DMS 273 (cell line): ENCODE data around the gene WDR31.
"Not testable (repeated sequence)": the region's sequence is repeated elsewhere in the genome, so short reads cannot be mapped to it uniquely, and the experiment has no call there.

Experiments
- DNase-seq: peaks from one replicate; lab custom pipeline; 2025; ENCODE audit not compliant: unreplicated experiment; lab: John Stamatoyannopoulos, UW

WDR31 gene

DNA sequence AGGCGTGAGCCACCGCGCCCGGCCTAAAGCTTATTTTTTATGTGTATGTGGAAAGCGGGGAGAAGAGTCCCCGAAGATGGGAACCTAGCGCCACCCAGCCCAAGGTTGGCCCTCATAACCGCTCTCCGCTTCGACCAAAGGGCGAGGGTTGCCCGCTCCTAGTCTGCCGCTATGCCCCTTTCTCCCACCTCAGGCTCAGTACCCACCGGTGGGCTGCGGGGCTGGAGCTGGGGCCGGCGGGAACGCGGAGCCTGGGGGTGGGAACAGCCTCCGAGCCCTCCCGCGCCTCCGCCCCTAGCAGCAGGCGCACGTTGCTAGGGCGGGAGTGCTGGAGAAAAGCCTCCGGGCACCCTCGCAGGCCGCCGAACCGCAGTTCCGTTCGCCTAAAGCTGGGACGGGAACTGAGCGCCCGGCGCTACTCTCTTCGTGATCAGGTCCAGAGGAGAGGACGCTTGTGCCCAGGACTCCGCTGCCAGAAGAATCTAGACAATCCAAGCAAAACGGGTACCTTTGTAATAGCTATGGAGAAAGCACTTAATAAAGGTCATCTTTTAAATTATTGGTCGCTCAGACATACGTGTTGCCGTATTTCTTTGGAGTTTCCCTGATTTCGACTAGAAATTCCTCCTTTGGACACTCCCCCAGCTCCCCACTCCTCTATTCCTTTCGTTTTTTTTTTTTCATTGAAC lies at the start of gene WDR31:
Gene WDR31, minus strand, starts transcription at position 265 of the 689 bp plus-strand sequence. CDS start 8,253 bp downstream, outside the sequence.
- DNase-seq: peak; percentile 94

DNA sequence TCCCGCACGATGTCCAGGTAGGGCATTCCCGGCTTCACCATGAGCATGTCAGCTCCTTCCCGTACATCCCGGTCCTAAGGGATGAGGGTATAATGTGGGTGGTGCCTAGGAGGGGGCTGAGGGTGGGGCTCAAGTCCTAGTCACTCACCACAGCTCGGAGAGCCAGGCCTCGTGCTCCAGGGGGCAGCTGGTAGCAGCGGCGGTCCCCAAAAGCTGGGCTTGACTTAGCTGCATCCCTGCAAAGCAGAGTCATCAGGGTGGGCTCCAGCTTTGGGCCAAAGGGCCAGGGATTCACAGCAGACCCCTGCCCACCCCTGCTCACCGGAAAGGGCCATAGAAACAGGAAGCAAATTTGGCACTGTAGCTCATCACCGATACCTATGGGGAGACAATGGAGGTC lies 49.4 kb upstream of the WDR31 start:
- DNase-seq: no peak

DNA sequence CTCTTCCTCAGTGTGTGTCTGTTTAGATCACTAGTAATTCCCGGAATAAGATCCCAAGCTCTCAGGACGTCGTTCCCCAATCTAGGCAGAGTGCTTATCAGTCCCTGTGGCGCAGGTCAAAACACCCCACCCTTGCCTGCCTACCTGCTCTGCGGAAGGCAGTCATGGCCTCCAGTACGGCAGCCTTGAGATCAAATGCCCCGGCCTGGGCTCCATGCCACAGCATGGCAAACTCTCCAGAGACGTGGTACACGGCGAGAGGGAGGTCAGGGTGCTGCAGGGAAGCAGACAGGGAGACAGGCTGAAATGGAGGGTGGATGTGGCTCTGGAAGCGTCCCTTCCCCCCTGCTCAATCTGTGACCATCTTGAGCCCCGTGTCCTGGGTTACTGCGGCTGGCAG lies 48.8 kb upstream of the WDR31 start:
- no peak for DNase-seq

DNA sequence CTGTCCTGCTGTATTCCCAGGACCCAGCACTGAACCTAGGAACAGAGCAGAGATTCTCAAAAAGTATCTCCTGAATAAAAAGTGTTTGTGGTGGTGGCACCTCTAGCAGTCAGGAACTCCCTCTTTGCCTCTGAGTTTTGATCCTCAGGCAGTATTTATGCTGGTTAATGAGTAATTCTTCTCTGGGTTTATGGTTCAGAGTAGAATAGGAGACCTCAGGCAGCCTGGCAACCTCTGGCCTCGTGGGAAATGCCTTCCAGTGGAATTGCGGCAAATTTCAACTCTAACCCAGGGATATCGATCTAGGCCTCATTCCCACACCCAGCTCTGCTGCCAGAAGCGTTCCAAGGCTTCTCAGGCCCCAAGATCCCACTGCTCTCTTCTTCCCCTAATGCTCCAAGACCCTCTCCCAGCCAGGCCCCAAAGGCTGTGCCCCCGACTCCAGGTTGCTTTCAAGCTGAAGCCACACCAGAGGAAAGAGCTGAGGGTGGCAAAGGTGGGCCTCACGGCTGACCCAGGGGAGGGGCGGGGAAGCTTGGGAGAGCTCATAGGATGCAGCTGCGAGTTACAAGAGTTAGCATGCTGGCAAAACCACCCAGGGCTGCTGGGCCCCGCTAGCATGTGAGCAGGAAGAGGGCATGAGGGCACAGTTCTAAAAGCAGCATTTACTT lies 47.6 kb upstream of the WDR31 start:
- no peak for DNase-seq

DNA sequence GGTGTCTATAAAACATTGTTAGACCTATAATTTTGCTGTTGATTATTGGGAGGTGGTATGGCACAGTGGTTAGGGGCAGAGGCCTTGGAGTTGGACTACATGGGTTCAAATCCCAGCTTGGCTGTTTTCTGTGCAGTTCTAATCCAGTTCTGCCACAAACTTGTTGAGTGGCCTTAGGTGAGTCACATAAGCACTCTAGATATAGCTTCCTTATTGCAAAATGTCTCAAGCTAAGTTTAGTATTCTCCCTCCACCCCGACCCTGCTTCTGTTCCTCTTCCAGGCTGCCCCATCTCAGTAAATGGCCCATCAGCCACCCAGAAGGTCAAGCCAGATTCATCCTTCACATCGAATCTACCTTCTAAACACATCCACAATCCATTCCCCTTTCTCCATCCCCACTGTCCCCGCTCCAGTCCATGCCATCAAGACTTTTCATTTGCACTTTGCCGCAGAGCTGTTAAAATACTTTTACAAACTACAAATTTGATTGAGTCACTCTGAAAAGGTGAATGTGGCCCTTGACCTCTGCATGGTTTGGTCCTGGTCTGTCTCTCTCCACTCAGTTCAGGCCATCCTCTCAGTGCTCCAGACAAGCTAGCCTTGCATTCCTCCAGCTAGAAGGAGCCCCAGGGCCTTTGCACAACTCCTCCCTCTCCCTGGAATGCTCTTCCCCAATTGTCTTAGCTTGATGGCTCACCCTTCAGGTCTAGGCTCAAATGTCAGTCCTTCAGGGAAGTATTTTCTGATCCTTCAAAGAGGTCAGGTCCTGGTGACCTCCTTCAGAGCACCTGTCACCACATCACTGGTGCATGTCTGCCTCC lies 46.7 kb upstream of the WDR31 start:
- DNase-seq: no peak

DNA sequence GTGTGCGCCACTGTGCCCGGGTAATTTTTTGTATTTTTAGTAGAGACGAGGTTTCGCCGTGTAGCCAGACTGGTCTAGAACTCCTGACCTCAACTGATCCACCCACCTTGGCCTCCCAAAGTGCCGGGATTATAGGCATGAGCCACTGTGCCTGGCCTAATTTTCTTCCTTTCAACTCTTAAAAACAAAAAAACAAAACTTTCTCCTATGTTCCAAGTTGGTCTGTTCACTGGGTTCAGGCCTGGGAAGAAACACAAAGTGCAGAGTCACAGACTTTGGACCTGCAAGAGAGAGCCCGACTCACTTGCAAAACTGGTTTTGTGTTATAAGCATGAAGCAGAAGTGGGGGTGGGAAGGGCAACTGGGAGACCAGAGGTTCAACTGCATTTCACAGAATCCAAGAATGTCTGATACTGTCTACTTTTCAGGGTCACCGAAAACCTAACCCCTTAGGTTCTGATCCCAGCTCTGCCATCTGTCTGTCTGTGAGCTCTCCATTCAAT lies 41.9 kb upstream of the WDR31 start:
- no peak for DNase-seq

DNA sequence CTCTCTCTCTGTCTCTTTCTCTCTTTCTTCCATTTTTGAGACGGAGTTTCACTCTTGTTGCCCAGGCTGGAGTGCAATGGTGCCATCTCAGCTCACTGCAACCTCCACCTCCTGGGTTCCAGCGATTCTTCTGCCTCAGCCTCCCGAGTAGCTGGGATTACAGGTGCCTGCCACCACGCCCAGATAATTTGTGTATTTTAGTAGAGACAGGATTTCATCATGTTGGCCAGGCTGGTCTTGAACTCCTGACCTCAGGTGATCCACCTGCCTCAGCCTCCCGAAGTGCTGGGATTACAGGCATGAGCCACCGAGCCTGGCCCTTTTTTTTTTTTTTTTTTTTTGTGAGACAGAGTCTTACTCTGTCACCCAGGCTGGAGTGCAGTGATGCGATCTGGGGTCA lies 41.4 kb upstream of the WDR31 start:
- DNase-seq: not testable (repeated sequence)

DNA sequence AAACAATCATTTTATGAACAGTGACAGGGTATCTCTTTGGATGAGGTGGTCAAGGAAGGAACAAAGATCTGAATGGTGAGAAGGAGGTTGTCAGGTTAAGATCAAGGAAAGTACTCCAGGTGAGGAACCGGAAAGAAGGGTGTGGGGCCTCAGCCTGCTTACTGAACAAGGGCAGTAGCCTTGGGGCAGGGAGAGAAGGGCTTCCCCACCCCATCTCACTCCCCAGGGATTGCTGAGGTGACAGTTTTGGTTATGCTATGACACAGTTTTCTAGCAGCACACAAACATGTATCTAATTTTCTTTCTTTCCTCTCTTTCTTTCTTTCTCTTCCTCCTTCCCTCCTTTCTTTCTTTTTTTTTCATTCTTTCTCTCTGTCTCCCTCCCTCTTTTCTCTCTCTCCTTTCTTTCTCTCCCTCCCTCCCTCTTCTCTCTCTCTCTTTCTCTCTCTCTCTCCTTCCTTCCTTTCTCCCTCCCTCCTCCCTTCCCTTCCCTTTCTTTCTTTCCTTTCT lies 40.8 kb upstream of the WDR31 start:
- DNase-seq: no peak

DNA sequence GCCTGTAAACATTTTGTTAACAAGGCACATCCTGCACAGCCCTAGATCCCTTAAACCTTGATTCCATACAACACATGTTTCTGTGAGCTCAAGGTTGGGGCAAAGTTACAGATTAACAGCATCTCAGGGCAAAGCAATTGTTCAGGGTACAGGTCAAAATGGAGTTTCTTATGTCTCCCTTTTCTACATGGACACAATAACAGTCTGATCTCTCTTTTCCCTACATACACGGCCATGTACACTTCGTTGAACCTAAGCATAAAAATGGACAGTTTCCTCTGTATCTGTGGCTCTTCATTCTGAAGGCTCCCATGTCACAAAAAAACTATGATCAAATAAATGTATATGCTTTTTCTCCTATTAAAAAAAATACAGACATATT lies 39.7 kb upstream of the WDR31 start:
- DNase-seq: not testable (repeated sequence)

DNA sequence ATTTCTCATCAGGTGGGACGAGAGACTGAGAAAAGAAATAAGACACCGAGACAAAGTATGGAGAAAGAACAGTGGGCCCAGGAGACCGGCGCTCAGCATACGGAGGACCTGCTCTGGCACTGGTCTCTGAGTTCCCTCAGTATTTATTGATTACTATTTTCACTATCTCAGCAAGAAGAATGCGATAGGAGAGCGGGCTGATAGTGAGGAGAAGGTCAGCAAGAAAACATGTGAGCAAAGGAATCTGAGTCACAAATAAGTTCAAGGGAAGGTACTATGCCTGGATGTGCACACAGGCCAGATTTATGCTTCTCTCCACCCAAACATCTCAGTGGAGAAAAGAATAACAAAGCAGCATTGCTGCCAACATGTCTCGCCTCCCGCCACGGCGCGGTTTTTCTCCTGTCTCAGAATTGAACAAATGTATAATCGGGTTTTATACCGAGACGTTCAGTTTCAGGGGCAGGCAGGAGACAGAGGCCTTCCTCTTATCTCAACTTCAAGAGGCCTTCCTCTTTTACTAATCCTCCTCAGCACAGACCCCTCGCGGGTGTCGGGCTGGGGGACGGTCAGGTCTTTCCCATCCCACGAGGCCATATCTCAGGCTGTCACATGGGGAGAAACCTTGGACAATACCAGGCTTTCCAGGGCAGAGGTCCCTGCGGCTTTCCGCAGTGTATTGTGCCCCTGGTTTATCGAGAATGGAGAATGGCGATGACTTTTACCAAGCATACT lies 39.2 kb upstream of the WDR31 start:
- not testable (repeated sequence) for DNase-seq

DNA sequence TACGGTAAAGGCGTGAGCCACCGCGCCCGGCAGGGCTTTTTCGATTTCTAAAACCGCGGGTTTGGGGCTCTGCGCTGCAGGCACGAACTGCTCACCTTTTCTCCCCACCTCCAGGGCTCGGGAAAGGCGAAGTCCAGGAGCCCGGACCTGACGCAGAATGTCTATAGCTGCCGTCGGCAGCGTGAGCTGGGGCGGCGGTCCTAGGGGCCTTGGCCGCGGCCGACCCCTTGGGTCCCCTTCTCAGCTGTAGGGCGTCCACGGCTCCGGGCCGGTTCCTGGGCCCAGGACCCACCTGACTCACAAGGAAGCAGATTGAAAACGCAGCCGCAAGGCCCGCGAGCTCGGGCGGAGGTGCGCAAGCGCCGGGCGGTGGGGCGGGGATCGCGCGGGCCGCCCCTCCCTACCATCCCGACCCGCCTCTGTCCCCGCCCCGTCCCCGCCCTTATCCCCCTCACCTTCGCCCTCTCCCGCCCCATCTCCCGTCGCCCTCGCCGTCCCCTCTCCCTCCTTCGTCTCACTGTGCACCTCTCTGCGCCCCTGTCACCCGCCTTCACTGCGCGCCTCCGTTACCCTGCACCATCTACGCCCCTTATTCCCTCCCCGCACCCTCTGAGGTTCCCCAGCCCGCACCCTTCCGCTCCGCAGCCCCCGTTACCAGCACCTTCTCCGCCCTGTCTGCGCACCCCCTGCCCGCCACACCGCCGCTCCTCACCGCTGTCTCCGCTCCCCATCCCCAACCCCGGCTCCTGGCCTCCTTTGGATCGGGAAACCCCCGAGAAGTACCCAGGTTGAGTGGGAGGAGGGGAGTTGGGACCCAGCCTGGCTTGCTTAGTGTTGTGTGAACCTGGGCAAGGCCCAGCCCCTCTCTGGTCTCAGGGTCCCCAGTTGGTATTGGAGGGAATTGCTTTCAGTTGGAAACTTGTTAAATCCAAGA lies 36.8 kb upstream of the WDR31 start, which contains the start of gene HDHD3:
Gene HDHD3, minus strand, starts transcription at position 353 of the 934 bp plus-strand sequence. CDS start 2,632 bp downstream, outside the sequence.
- peak; percentile 89 for DNase-seq

DNA sequence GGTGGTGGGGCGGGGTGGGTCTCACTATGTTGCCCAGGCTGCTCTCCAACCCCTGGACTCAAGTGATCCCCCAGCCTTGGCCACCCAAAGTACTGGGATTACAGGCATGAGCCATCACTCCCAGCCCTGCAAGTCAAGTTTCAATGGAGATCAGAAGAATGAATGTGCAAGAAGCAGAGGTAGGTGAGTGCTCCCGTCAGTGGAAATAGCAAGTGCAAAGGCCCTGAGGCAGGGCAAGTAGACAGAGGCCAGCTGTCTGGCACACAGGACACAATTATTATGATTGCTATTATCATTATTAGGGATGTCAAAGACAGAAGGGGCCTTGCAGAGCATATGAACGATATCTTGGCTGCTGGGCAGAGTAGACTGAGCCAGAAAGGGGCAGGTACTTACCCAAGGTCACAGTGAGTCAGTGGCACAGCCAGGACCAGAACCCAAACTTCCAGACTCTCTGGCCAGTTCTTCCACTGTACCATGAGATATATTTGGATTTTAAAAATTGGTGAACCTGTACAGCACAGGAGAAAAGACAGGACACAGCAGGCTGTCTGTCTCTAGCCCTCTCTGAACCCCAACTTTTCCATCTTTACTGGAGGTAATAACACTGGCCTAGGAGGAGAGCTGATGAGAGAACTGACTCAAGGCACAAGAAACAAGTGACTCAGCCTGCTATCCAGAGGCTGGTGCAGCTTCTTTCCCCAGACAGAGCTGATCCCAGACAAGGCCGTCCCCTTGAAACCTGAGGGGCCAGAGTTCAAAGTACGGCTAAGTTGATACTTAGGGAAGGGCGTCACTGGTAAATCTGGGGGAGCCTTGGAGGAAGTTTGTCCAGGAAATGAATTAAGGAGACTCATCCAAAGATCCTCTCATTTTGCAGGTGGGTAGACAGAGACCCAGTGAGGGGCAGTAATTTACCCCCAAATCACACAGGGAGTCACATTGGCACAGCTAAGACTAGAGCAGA lies 35.3 kb upstream of the WDR31 start:
- DNase-seq: no peak

DNA sequence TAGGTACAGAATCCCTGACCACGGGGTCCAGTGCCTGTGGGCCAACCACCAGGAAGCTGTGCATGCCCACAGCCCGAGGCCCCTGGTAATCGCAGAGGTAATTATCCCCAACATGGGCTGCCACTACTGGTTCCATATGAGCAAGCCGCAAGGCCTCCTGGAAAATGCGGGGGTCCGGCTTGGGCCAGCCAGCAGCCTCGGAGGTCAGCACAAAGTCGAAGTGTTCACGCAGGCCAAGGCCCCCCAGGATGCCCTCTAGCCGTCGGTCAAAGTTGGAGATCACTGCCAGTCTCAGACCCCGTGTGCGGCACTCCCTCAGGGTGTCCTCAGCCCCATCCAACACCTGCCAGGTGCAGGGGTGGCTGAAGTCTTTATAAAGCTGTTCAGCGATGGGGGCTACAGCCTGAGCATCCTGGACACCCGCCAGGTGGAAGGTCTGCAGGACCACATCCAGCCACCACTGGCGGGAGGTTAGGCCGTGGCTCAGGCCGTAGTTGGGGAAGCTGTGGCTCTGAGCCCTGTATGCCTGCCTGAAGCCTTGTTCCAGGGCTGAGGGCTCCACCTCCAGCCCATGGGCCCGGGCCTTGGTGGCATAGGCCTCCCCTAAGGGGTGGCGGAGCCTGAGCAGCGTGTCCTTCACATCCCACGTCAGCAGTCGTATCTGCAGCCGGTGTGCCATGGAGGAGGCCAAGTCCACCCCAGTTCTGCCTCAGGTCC lies 33.8 kb upstream of the WDR31 start:
- DNase-seq: no peak

DNA sequence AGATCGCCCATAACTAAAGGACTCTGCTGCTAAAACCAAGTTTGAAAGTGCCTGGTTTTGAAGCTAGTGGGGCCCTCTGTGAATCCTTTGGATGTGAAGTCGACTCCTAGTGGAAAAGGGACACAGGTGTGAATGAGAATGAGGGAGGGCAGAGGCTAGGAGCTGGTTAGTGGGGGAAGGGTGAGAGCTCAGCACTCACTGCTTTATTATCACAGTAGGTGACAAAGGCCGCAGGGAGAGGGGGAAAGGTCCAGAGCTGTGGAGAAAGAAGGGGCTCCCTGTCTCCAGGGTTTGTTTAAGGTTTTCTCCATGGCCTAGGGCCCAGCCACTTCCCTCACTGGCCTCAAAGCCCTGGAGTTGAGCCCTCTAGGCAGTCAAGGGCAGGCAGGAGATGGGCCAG lies 33.2 kb upstream of the WDR31 start:
- DNase-seq: no peak

DNA sequence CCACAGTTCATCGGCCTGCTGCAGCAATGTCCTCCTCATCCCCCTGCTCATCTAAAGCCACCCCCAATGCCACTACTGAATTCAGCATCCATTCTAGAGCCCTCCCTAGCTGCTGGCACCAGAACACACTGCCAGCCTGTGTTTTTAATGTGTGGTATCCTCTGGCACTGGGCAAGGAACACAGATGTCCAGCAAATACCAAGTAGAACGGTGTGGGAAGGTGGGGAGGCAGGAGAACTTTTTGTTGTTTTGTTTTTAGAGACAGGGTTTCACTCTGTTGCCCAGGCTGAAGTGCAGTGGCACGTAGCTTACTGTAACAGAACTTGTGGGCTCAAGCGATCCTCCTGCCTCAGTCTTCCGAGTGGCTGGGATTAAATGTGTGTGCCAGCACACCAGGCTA lies 32.0 kb upstream of the WDR31 start:
- DNase-seq: peak; percentile 26

DNA sequence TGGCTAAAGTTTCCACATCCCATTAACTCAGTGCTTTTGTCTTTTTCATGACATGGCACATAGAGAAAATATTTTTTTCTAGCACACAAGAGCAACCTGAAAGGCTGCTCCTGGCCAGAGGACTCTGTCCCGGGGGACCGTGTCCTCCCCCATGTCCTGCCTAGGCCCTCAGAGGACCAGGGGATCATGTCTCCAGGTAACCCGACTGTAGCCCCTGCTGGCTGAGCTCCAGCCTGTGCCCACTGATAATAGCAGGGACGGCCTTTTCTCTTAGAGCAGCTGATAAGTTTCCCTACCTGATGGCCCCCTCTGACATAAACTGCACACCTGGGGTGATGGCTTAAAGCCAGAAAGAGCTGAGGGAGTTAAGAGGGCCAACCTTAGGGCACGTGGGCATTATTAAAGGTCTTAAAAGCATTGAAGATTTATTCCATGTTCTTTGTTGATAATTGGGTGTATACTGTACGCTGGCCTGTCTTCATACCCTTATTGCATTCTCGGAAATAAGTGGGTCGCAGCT lies 30.8 kb upstream of the WDR31 start:
- DNase-seq: no peak

DNA sequence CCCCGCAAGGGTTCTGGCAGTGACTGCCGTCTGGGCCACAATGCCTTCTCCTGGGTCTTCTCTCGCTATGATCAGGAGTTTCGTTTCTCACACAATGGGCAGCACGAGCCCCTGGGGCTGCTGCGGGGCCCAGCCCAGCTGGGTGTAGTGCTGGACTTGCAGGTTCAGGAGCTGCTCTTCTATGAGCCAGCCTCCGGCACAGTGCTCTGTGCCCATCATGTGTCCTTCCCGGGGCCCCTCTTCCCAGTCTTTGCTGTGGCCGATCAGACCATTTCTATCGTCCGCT lies 29.7 kb upstream of the WDR31 start:
- DNase-seq: no peak
